Activated CD8-positive, alpha-beta T cell treated with anti-CD3 and anti-CD28 coated beads, Interleukin-2, amount 10 ng/mL, durations not matched to agents 7 days and 5 days (primary cell): Measurements from ENCODE around the gene BRIP1. TPM values are rescaled to one million over a fixed set of nuclear protein-coding genes. Genes with fewer than 3 reads are reported as not detected.

ENCODE experiments used
- ATAC-seq: fragments of 150-1000 bp; cut with Tn5 transposase; one replicate; pipeline ENCODE4 v1.10.0; 2021; ENCODE audit warnings: moderate library complexity
- CTCF ChIA-PET: fragments of 350-600 bp; sonication (Branson Sonifier 250); formaldehyde crosslinking; loops from one replicate; lab custom pipeline; 2021; ENCODE audit warnings: antibody characterized with exemption; lab: Charles Lee
- POLR2A ChIA-PET: fragments of 350-600 bp; sonication (Branson Sonifier 250); formaldehyde crosslinking; loops from one replicate; lab custom pipeline; 2021; ENCODE audit warnings: antibody characterized with exemption; lab: Charles Lee
- DNase-seq: peaks from one replicate; pipeline ENCODE4 v3.0.0-alpha.2; 2020
- H3K27ac Mint-ChIP-seq: one replicate; pipeline ENCODE4 v1.8.0; 2021; ENCODE audit warnings: mild to moderate bottlenecking, mixed read lengths
- H3K27me3 Mint-ChIP-seq: one replicate; pipeline ENCODE4 v1.8.0; 2021; ENCODE audit warnings: low read depth, mixed read lengths
- H3K36me3 Mint-ChIP-seq: one replicate; pipeline ENCODE4 v1.8.0; 2021; ENCODE audit warnings: low read depth, mixed read lengths
- H3K4me1 Mint-ChIP-seq: one replicate; pipeline ENCODE4 v1.8.0; 2021; ENCODE audit warnings: low read depth, mixed read lengths
- H3K4me3 Mint-ChIP-seq: one replicate; pipeline ENCODE4 v1.8.0; 2021; ENCODE audit warnings: mild to moderate bottlenecking, mixed read lengths
- H3K9me3 Mint-ChIP-seq: one replicate; pipeline ENCODE4 v1.8.0; 2022; ENCODE audit warnings: mixed read lengths; ENCODE audit not compliant: insufficient read depth
- total RNA-seq, 2 experiments: library from RNA; stranded (reverse); gene quantifications; one replicate each; pipeline ENCODE4 v1.2.3, GENCODE V29; 2021

The BRIP1 gene
- total RNA-seq, 2 experiments from 2014 or later = 24.3 to 25.9 TPM

- Mint-ChIP-seq H3K4me3 (no peak overlapping the region), H3K36me3 (no peaks in the 10 kb centered on the region), H3K9me3 (no peaks in the 10 kb centered on the region), H3K27ac (no peak overlapping the region), H3K4me1 (no peaks in the 10 kb centered on the region), H3K27me3 (peaks cover 55% of the 10 kb centered on the region)
- POLR2A ChIA-PET = no interaction called here
- DNase-seq (no peak), ATAC-seq (no peak)
- CTCF ChIA-PET = interaction anchor here (1.5 to 4.3 kb wide), 5 partner anchors 12 to 476 kb away, joined by 4 to 36 read pairs (median 9); no protein-coding TSS in a partner anchor
Observed at GRCh38 chr17:61634011-61634539, 229.3 kb downstream of the BRIP1 start.

GRCh38 chr17:61632826-61633225 is 230.5 kb downstream of the BRIP1 start:
- no peaks in the 10 kb centered on the region for H3K36me3 Mint-ChIP-seq
- no peak overlapping the region for H3K4me3 Mint-ChIP-seq
- no peak overlapping the region for H3K27ac Mint-ChIP-seq
- ChIA-PET CTCF (no interaction called here), POLR2A (no interaction called here)
- peaks cover 46% of the 10 kb centered on the region for H3K27me3 Mint-ChIP-seq
- H3K9me3 Mint-ChIP-seq = no peaks in the 10 kb centered on the region
- H3K4me1 Mint-ChIP-seq = no peaks in the 10 kb centered on the region
- DNase-seq = no peak
- no peak for ATAC-seq

GRCh38 chr17:61631800-61632199 is 231.5 kb downstream of the BRIP1 start:
- ChIA-PET CTCF (interaction anchor here (2.6 kb wide), 1 partner anchor 478 kb away, joined by 9 read pairs; no protein-coding TSS in a partner anchor), POLR2A (no interaction called here)
- Mint-ChIP-seq H3K4me1 (no peaks in the 10 kb centered on the region), H3K4me3 (no peak overlapping the region), H3K9me3 (no peaks in the 10 kb centered on the region), H3K27ac (no peak overlapping the region), H3K27me3 (peaks cover 45% of the 10 kb centered on the region), H3K36me3 (no peaks in the 10 kb centered on the region)
- DNase-seq (no peak), ATAC-seq (no peak)

Other genes starting within 250 kb of the BRIP1 start
- gene INTS2, start 64.5 kb upstream of the BRIP1 start, total RNA-seq = 10 to 100 TPM; 21.7 to 23.0 TPM
- 10 to 100 TPM; 46.9 to 52.9 TPM for gene MED13, start 201.8 kb upstream of the BRIP1 start, total RNA-seq